GM23338 (cell line): ENCODE measurements around the gene TAF1B. TPM values are rescaled to one million over a fixed set of nuclear protein-coding genes. Genes with fewer than 3 reads are reported as not detected.

ENCODE experiments used
- ATAC-seq: fragments of 200-7000 bp; cut with Tn5 transposase; 3 replicates; pipeline ENCODE4 v1.9.1; 2020
- DNase-seq: peaks from one replicate; pipeline ENCODE4 v3.0.0-alpha.2; 2015; ENCODE audit warnings: low spot score
- H2AFZ ChIP-seq: fragments of 200-600 bp; sonication (generic); 2 replicates; pipeline ENCODE4 v1.8.0; 2016; ENCODE audit warnings: antibody characterized with exemption, mild to moderate bottlenecking, moderate library complexity
- H3F3A ChIP-seq: fragments of 200-600 bp; sonication (generic); replicated peaks from 2 replicates; pipeline ENCODE4 v1.8.0; 2017; ENCODE audit warnings: antibody characterized with exemption, mixed run types, low read depth
- H3K27ac ChIP-seq: fragments of 200-600 bp; sonication (generic); 2 replicates; pipeline ENCODE4 v1.6.1; 2016; ENCODE audit warnings: low read depth
- H3K27me3 ChIP-seq: fragments of 200-600 bp; sonication (generic); 2 replicates; pipeline ENCODE4 v1.8.0; 2016; ENCODE audit warnings: mild to moderate bottlenecking, mixed run types, moderate library complexity; ENCODE audit not compliant: insufficient read depth
- H3K36me3 ChIP-seq: fragments of 200-600 bp; sonication (generic); 2 replicates; pipeline ENCODE4 v1.8.0; 2016; ENCODE audit warnings: mild to moderate bottlenecking; ENCODE audit not compliant: insufficient read depth
- H3K4me1 ChIP-seq: fragments of 200-600 bp; sonication (generic); 2 replicates; pipeline ENCODE4 v1.8.0; 2016; ENCODE audit warnings: mild to moderate bottlenecking, moderate library complexity; ENCODE audit not compliant: insufficient read depth
- H3K4me2 ChIP-seq: fragments of 200-600 bp; sonication (generic); 2 replicates; pipeline ENCODE4 v1.7.1; 2017; ENCODE audit warnings: mixed run types
- H3K4me3 ChIP-seq: fragments of 200-600 bp; sonication (generic); 2 replicates; pipeline ENCODE4 v1.6.1; 2016; ENCODE audit warnings: mixed run types
- H3K79me2 ChIP-seq: fragments of 200-600 bp; sonication (generic); replicated peaks from 2 replicates; pipeline ENCODE4 v1.8.0; 2017; ENCODE audit warnings: mild to moderate bottlenecking; ENCODE audit not compliant: insufficient read depth
- H3K9me2 ChIP-seq: fragments of 200-600 bp; sonication (generic); 2 replicates; pipeline ENCODE4 v1.8.0; 2017; ENCODE audit not compliant: insufficient read depth
- H4K20me1 ChIP-seq: fragments of 200-600 bp; sonication (generic); replicated peaks from 2 replicates; pipeline ENCODE4 v1.8.0; 2017; ENCODE audit warnings: mild to moderate bottlenecking; ENCODE audit not compliant: insufficient read depth
- H3K27ac Mint-ChIP-seq: 2 replicates; pipeline ENCODE4 v1.8.0; 2020; ENCODE audit warnings: inconsistent platforms, mild to moderate bottlenecking, moderate library complexity, mixed read lengths
- H3K27me3 Mint-ChIP-seq: 3 replicates; pipeline ENCODE4 v1.8.0; 2022; ENCODE audit warnings: low read depth, mild to moderate bottlenecking, moderate library complexity, mixed read lengths, inconsistent platforms; ENCODE audit not compliant: insufficient read depth, poor library complexity
- H3K36me3 Mint-ChIP-seq: 3 replicates; pipeline ENCODE4 v1.8.0; 2021; ENCODE audit warnings: low read depth, mild to moderate bottlenecking, inconsistent platforms, moderate library complexity, mixed read lengths
- H3K4me1 Mint-ChIP-seq: 3 replicates; pipeline ENCODE4 v1.8.0; 2020; ENCODE audit warnings: mild to moderate bottlenecking, inconsistent platforms, mixed read lengths
- H3K4me3 Mint-ChIP-seq: 3 replicates; pipeline ENCODE4 v1.8.0; 2021; ENCODE audit warnings: moderate library complexity, mild to moderate bottlenecking, inconsistent platforms, mixed read lengths
- H3K9me3 Mint-ChIP-seq: 3 replicates; pipeline ENCODE4 v1.8.0; 2020; ENCODE audit warnings: moderate library complexity, mild to moderate bottlenecking, inconsistent platforms, mixed read lengths
- CREB1 ChIP-seq: fragments of 250-450 bp; sonication (Bioruptor Pico); IDR thresholded peaks from 2 replicates; pipeline ENCODE4 v1.5.0; 2020; ENCODE audit warnings: low read depth, mild to moderate bottlenecking, moderate library complexity
- NANOG ChIP-seq: IDR thresholded peaks from 2 replicates; pipeline ENCODE4 v1.6.1; 2016; ENCODE audit warnings: antibody characterized with exemption, borderline replicate concordance
- STAT1 ChIP-seq: IDR thresholded peaks from one replicate; pipeline ENCODE4 v1.6.1; 2016; ENCODE audit warnings: antibody characterized with exemption; ENCODE audit not compliant: unreplicated experiment
- polyA plus RNA-seq: library from polyadenylated mRNA; unstranded; fragments of >200 nt; fragmentation: Nextera tagmentation; extraction: Ambion mirVana; gene quantifications from 2 replicates; pipeline ENCODE4 v1.2.1, GENCODE V29; 2016
- total RNA-seq: library from RNA; depleted of rRNA; stranded (reverse); fragments of >200 nt; shearing (Covaris generic); gene quantifications from 2 replicates; pipeline ENCODE4 v1.2.3, GENCODE V29; 2014; rRNA removed
- TF ChIP-seq, protein P1 (sequence below): fragments of 250-450 bp; sonication (Bioruptor Pico); IDR thresholded peaks from 2 replicates; pipeline ENCODE4 v1.5.0; 2020; ENCODE audit warnings: mild to moderate bottlenecking, moderate library complexity

The TAF1B gene
- total and polyA plus RNA-seq, 2 experiments from 2014 or later, result 22.2 to 28.9 TPM

DNA sequence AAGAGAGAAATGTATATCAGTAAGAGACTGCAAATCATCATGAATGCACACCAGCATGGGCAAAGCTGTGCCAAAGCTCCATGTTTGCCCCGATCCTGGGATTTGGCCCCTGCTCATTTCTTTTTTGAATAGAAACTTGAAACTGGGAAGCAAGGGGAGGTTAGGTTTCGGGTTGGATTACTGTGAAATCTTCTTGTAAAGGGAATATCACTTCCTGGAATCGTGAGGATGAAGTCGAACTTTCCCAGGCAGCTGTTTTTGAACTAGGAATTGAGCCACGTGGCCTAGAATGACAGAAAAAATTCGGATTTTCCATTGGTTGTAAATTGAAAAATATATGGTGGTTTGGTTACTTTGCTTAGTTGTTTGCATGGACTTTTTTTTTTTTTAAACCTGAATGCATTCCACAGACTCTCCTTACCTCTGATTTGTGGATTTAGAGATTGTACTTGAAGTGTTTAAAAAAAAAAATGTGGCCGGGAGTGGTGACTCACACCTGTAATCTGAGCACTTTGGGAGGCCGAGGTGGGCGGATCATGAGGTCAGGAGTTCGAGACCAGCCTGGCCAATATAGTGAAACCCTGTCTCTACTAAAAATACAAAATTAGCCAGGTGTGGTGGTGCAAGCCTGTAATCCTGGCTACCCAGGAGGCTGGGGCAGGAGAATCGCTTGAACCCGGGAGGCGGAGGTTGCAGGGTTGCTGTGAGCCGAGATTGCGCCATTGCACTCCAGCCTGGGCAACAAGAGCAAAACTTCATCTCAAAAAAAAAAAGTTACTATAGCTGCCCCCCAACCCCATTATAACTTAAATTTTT is 140.3 kb downstream of the TAF1B start:
- H4K20me1 ChIP-seq, result 0 out of 2 replicates have a peak, but pooled peaks cover 2% of the 10 kb centered on the region
- H3K79me2 ChIP-seq, result no peaks in the 10 kb centered on the region
- Mint-ChIP-seq H3K27ac (no peak overlapping the region), H3K4me1 (no peaks in the 10 kb centered on the region), H3K4me3 (no peak overlapping the region), H3K36me3 (no peaks in the 10 kb centered on the region), H3K27me3 (peaks cover 2% of the 10 kb centered on the region), H3K9me3 (no peaks in the 10 kb centered on the region)
- DNase-seq, result no peak
- H3K4me1 ChIP-seq, result no peaks in the 10 kb centered on the region
- no peak overlapping the region for H3K27ac ChIP-seq
- no peak overlapping the region for H3K4me3 ChIP-seq
- no peaks in the 10 kb centered on the region for H3F3A ChIP-seq
- H3K36me3 ChIP-seq, result no peaks in the 10 kb centered on the region
- H2AFZ ChIP-seq, result no peak overlapping the region
- no peaks in the 10 kb centered on the region for H3K27me3 ChIP-seq
- H3K9me2 ChIP-seq, result 0 out of 2 replicates have a peak, but pooled peaks cover under 1% of the 10 kb centered on the region
- TF ChIP-seq, protein P1, sequence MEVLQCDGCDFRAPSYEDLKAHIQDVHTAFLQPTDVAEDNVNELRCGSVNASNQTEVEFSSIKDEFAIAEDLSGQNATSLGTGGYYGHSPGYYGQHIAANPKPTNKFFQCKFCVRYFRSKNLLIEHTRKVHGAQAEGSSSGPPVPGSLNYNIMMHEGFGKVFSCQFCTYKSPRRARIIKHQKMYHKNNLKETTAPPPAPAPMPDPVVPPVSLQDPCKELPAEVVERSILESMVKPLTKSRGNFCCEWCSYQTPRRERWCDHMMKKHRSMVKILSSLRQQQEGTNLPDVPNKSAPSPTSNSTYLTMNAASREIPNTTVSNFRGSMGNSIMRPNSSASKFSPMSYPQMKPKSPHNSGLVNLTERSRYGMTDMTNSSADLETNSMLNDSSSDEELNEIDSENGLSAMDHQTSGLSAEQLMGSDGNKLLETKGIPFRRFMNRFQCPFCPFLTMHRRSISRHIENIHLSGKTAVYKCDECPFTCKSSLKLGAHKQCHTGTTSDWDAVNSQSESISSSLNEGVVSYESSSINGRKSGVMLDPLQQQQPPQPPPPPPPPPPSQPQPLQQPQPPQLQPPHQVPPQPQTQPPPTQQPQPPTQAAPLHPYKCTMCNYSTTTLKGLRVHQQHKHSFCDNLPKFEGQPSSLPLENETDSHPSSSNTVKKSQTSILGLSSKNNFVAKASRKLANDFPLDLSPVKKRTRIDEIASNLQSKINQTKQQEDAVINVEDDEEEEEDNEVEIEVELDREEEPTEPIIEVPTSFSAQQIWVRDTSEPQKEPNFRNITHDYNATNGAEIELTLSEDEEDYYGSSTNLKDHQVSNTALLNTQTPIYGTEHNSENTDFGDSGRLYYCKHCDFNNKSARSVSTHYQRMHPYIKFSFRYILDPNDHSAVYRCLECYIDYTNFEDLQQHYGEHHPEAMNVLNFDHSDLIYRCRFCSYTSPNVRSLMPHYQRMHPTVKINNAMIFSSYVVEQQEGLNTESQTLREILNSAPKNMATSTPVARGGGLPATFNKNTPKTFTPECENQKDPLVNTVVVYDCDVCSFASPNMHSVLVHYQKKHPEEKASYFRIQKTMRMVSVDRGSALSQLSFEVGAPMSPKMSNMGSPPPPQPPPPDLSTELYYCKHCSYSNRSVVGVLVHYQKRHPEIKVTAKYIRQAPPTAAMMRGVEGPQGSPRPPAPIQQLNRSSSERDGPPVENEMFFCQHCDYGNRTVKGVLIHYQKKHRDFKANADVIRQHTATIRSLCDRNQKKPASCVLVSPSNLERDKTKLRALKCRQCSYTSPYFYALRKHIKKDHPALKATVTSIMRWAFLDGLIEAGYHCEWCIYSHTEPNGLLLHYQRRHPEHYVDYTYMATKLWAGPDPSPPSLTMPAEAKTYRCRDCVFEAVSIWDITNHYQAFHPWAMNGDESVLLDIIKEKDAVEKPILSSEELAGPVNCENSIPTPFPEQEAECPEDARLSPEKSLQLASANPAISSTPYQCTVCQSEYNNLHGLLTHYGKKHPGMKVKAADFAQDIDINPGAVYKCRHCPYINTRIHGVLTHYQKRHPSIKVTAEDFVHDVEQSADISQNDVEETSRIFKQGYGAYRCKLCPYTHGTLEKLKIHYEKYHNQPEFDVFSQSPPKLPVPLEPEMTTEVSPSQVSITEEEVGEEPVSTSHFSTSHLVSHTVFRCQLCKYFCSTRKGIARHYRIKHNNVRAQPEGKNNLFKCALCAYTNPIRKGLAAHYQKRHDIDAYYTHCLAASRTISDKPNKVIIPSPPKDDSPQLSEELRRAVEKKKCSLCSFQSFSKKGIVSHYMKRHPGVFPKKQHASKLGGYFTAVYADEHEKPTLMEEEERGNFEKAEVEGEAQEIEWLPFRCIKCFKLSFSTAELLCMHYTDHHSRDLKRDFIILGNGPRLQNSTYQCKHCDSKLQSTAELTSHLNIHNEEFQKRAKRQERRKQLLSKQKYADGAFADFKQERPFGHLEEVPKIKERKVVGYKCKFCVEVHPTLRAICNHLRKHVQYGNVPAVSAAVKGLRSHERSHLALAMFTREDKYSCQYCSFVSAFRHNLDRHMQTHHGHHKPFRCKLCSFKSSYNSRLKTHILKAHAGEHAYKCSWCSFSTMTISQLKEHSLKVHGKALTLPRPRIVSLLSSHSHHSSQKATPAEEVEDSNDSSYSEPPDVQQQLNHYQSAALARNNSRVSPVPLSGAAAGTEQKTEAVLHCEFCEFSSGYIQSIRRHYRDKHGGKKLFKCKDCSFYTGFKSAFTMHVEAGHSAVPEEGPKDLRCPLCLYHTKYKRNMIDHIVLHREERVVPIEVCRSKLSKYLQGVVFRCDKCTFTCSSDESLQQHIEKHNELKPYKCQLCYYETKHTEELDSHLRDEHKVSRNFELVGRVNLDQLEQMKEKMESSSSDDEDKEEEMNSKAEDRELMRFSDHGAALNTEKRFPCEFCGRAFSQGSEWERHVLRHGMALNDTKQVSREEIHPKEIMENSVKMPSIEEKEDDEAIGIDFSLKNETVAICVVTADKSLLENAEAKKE, result no peak
- TF ChIP-seq CREB1 (CRISPR knock-in tag) (no peak), NANOG (no peak), STAT1 (no peak)
- H3K4me2 ChIP-seq, result no peak overlapping the region
- no peak for ATAC-seq

Other genes with a start within 250 kb of the TAF1B start
- 464 and 490 TPM in 2 replicates for gene YWHAQ, start 212.5 kb upstream of the TAF1B start, total RNA-seq
- gene YWHAQ, start 212.5 kb upstream of the TAF1B start, polyA plus RNA-seq, result 248 and 295 TPM in 2 replicates
- 2.5 and 4.2 TPM in 2 replicates for gene GRHL1, start 108.2 kb downstream of the TAF1B start, total RNA-seq
- gene GRHL1, start 108.2 kb downstream of the TAF1B start, polyA plus RNA-seq, result 2.8 and 2.9 TPM in 2 replicates
- gene KLF11, start 200.1 kb downstream of the TAF1B start, total RNA-seq, result 5.1 and 5.6 TPM in 2 replicates
- 1.4 and 1.6 TPM in 2 replicates for gene KLF11, start 200.1 kb downstream of the TAF1B start, polyA plus RNA-seq
- 0.04 and 0.31 TPM in 2 replicates for gene CYS1, start 236.9 kb downstream of the TAF1B start, total RNA-seq
- 0.30 and 0.32 TPM in 2 replicates for gene CYS1, start 236.9 kb downstream of the TAF1B start, polyA plus RNA-seq